D721Med (cell line): Measurements from ENCODE around the gene MAPKAP1.

Experiments
- DNase-seq: peaks from one replicate; pipeline ENCODE4 v3.0.0; 2011; ENCODE audit warnings: low spot score; ENCODE audit not compliant: insufficient read length
- FAIRE-seq: peaks from 2 replicates; lab custom pipeline; 2011; peaks lifted over from hg19 to GRCh38; lab: Jason Lieb, UNC
- CTCF ChIP-seq: IDR thresholded peaks from 2 replicates; pipeline ENCODE4 v1.5.1; 2012; ENCODE audit warnings: mild to moderate bottlenecking, control low read depth; ENCODE audit not compliant: insufficient read depth; ENCODE audit errors: missing control alignments

Gene MAPKAP1

GRCh38 chr9:125444166-125444565 lies 262.8 kb downstream of the MAPKAP1 start:
- no peak for DNase-seq
- no peak for FAIRE-seq
- no peak for TF ChIP-seq CTCF

- FAIRE-seq, result no peak
- no peak for TF ChIP-seq CTCF
- DNase-seq, result no peak
Observed at GRCh38 chr9:125443367-125443766, 263.6 kb downstream of the MAPKAP1 start.

- no peak for TF ChIP-seq CTCF
- FAIRE-seq, result no peak
Observed at GRCh38 chr9:125442452-125442851, 264.6 kb downstream of the MAPKAP1 start.

GRCh38 chr9:125440411-125440810 lies 266.6 kb downstream of the MAPKAP1 start:
- DNase-seq, result no peak
- no peak for FAIRE-seq
- TF ChIP-seq CTCF, result no peak

More at GRCh38 chr9:125442452-125442851, 264.6 kb downstream of the MAPKAP1 start:
- no peak for DNase-seq

- TF ChIP-seq CTCF, result no peak
- FAIRE-seq (no peak), DNase-seq (no peak)
Observed at GRCh38 chr9:125439434-125440272, 267.4 kb downstream of the MAPKAP1 start.

- TF ChIP-seq CTCF, result no peak
- DNase-seq (no peak), FAIRE-seq (no peak)
Observed at GRCh38 chr9:125438506-125439433, 268.2 kb downstream of the MAPKAP1 start.
